Rectal smooth muscle tissue (tissue), 1 donor: Measurements from ENCODE around the gene SYCE1L.
"Not testable (repeated sequence)": the region's sequence is repeated elsewhere in the genome, so short reads cannot be mapped to it uniquely, and the experiment has no call there.

Experiments
- H3K27ac ChIP-seq: one replicate; pipeline ENCODE4 v1.7.0; 2013; ENCODE audit warnings: low read depth, low read length, inconsistent platforms
- H3K27me3 ChIP-seq: one replicate; pipeline ENCODE4 v1.7.0; 2013; ENCODE audit warnings: low read length; ENCODE audit not compliant: control insufficient read depth, insufficient read depth
- H3K36me3 ChIP-seq: one replicate; pipeline ENCODE4 v1.7.0; 2013; ENCODE audit warnings: low read length; ENCODE audit not compliant: control insufficient read depth, insufficient read depth
- H3K4me1 ChIP-seq: one replicate; pipeline ENCODE4 v1.7.0; 2013; ENCODE audit warnings: low read length; ENCODE audit not compliant: control insufficient read depth, insufficient read depth
- H3K4me3 ChIP-seq: one replicate; pipeline ENCODE4 v1.7.0; 2013; ENCODE audit warnings: low read length
- H3K9ac ChIP-seq: one replicate; pipeline ENCODE4 v1.7.0; 2013; ENCODE audit warnings: low read length

The SYCE1L gene

DNA sequence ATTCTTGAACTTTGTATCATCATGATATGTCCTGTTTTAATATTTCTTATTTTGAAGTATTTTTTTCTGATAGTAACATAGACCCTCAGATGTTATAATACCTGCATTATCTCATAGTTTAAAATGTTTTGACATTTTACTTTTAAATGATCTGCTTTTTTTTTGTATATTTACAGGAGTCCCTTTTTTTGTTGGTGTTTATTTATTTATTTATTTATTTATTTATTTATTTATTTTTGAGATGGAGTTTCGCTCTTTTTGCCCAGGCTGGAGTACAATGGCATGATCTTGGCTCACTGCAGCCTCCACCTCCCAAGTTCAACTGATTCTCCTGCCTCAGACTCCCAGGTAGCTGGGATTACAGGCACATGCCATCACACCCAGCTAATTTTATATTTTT, 12.9 kb upstream of the SYCE1L start:
- H3K27me3 ChIP-seq, H3K9ac ChIP-seq, H3K27ac ChIP-seq, H3K36me3 ChIP-seq, H3K4me1 ChIP-seq, H3K4me3 ChIP-seq: not testable (repeated sequence)

DNA sequence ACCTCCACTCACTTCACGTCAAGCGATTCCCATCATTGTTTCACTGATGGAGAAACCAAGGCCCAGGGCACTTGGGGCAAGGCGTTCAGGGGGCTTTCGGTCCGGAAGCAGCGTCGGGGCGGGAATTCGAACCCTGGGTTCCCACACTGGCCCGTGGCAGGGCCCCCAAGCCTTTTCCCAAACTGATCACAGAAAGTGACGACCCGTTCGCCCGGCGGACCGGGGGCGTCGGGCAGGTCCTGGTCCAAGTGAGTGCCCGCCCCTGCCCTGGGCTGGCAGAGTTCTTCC, 9.1 kb upstream of the SYCE1L start:
- Histone ChIP-seq H3K4me1 (peaks cover 5% of the 10 kb centered on the region), H3K4me3 (peak overlapping the region; percentile 99), H3K27ac (peak overlapping the region; percentile 99), H3K27me3 (no peaks in the 10 kb centered on the region), H3K9ac (peak overlapping the region; percentile 95), H3K36me3 (peaks cover 12% of the 10 kb centered on the region)

DNA sequence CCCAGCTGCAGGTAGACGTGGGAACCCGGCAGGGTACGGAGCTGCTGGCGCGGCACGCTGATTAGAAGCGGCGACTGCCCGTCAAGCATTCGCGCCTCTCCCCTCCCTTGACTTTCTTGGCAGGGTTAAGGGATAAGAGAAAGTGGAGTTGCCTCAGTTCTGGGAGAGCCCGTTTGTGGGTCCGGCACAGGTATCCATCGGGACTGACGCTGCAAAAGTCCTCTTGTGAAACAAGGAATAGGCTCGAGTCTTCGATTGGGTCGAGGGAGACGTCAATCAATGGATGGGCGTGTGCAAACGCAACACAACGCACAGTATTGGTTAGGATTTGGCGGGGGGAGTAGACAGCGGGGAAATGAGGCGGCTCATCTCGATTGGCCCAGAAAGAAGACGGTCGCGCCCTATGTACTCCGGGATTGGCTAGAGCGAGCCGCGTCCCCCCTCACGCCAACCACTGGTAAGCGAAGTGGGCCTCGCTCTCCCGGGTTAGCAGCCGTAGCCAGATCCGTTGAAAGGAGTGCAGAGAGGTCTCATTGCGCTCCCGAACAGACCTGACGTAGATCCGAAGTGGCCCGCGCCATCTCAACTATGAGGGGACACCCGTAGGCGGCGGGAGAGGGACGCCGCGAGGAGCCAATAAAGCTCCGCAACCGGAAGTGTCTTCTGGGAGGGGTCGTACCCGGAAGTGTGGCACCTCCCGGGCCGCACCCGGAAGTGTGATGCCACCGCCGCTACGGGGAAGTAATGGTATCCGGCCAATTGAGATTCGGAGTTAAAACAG, 8.5 kb upstream of the SYCE1L start, which contains the start of gene MON1B:
TSS of gene MON1B (plus strand) at position 713 of the 781 bp plus-strand sequence. CDS start 296 bp downstream, outside the sequence.
- Histone ChIP-seq H3K27ac (peak within 1 kb of the TSS; percentile 99), H3K36me3 (peaks cover 16% of the 10 kb centered on the region), H3K9ac (peak within 1 kb of the TSS; percentile 95), H3K4me3 (peak within 1 kb of the TSS; percentile 99), H3K4me1 (peaks cover 5% of the 10 kb centered on the region), H3K27me3 (no peaks in the 10 kb centered on the region)

- Histone ChIP-seq H3K4me1 (peaks cover 5% of the 10 kb centered on the region), H3K9ac (peak overlapping the region; percentile 50), H3K4me3 (peak overlapping the region; percentile 91), H3K27ac (peak overlapping the region; percentile 99), H3K36me3 (peaks cover 20% of the 10 kb centered on the region), H3K27me3 (no peaks in the 10 kb centered on the region)
These were observed 7.8 kb upstream of the SYCE1L start for GRCh38 chr16:77191259-77191969.

DNA sequence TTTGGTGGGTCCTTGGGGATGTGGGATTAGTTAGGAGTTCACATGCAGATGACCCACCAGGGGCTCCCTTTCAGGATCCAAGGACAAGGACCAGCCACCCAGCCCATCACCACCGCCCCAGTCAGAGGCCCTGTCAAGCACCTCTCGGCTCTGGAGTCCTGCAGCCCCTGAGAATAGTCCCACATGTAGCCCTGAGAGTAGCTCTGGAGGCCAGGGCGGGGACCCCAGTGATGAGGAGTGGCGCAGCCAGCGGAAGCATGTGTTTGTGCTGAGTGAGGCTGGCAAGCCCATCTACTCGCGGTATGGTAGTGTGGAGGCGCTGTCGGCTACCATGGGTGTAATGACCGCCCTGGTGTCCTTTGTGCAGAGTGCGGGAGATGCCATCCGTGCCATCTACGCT, 5.8 kb upstream of the SYCE1L start:
- peaks cover 30% of the 10 kb centered on the region for H3K36me3 ChIP-seq
- no peak overlapping the region for H3K4me3 ChIP-seq
- no peak overlapping the region for H3K9ac ChIP-seq
- H3K27me3 ChIP-seq = no peaks in the 10 kb centered on the region
- peaks cover 5% of the 10 kb centered on the region for H3K4me1 ChIP-seq
- H3K27ac ChIP-seq = no peak overlapping the region

- H3K4me3 ChIP-seq = no peak overlapping the region
- H3K9ac ChIP-seq = no peak overlapping the region
- no peak overlapping the region for H3K27ac ChIP-seq
- peaks cover 39% of the 10 kb centered on the region for H3K36me3 ChIP-seq
- no peaks in the 10 kb centered on the region for H3K27me3 ChIP-seq
- H3K4me1 ChIP-seq = peaks cover 5% of the 10 kb centered on the region
These were observed 4.6 kb upstream of the SYCE1L start for GRCh38 chr16:77194295-77195231.

DNA sequence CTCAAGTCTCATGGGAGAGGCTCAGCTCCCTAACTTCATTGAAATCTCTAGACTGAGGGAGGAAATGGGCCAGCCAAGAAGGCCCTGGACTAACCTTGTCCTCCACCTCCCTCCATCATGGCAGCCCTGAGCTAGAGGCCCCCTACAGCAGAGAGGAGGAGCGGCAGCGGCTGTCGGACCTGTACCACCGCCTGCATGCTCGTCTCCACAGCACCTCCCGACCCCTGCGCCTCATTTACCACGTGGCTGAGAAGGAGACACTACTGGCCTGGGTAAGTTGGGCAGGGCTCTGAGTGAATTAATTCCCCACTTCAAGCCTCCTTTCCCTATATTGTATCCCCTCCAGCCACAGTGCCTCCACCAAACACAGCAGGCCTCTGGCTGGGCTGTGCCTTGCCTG, 3.8 kb upstream of the SYCE1L start:
- H3K27me3 ChIP-seq = no peaks in the 10 kb centered on the region
- peaks cover 5% of the 10 kb centered on the region for H3K4me1 ChIP-seq
- no peak overlapping the region for H3K9ac ChIP-seq
- H3K36me3 ChIP-seq = peaks cover 39% of the 10 kb centered on the region
- H3K27ac ChIP-seq = no peak overlapping the region
- no peak overlapping the region for H3K4me3 ChIP-seq

DNA sequence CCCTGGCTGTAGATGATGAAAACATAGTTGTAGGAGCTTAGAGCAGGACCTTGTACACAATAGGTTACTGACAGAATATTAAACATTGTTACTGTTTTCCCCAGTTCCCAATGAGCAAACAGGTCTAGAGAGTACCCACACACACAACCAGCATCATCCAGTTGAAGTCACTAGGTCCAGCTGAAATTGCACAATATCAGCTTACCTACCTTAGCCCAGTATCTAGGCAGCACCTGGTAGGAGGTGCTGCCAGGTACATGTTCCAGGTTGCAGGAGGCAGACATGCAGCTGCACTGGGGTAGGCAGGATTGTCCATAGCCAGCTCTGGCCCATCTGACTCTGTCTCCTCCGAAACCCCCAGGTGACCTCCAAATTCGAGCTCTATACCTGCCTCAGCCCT, 1.5 kb upstream of the SYCE1L start:
- H3K27ac ChIP-seq = no peak overlapping the region
- H3K4me1 ChIP-seq = no peaks in the 10 kb centered on the region
- H3K27me3 ChIP-seq = no peaks in the 10 kb centered on the region
- H3K36me3 ChIP-seq = peaks cover 39% of the 10 kb centered on the region
- no peak overlapping the region for H3K9ac ChIP-seq
- no peak overlapping the region for H3K4me3 ChIP-seq

DNA sequence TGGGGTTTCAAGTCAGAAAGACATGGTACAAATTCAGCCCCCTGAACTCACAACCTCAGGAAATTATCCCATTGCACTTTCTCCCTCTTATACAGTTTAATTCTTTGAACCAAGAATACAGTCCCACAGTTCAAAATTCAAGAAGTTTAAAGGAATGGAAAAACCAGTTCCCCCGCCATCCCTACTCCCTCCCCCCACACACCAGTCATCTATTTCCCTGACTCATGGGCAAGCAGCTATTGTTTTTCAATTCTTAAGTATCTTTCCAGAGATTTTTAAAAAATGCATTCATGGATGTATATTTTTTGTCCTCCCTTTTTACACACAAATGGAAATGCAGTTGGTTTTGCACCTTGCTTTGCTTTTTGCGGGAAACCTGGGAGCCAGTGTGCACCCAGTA, 7.3 kb downstream of the SYCE1L start:
- H3K27me3 ChIP-seq = no peaks in the 10 kb centered on the region
- no peak overlapping the region for H3K27ac ChIP-seq
- H3K4me1 ChIP-seq = no peaks in the 10 kb centered on the region
- no peaks in the 10 kb centered on the region for H3K36me3 ChIP-seq
- no peak overlapping the region for H3K9ac ChIP-seq
- no peak overlapping the region for H3K4me3 ChIP-seq

- H3K36me3 ChIP-seq = no peaks in the 10 kb centered on the region
- no peaks in the 10 kb centered on the region for H3K4me1 ChIP-seq
- H3K4me3 ChIP-seq = no peak overlapping the region
- H3K27ac ChIP-seq = no peak overlapping the region
- H3K9ac ChIP-seq = no peak overlapping the region
- no peaks in the 10 kb centered on the region for H3K27me3 ChIP-seq
These were observed 7.8 kb downstream of the SYCE1L start for GRCh38 chr16:77207030-77207429.

DNA sequence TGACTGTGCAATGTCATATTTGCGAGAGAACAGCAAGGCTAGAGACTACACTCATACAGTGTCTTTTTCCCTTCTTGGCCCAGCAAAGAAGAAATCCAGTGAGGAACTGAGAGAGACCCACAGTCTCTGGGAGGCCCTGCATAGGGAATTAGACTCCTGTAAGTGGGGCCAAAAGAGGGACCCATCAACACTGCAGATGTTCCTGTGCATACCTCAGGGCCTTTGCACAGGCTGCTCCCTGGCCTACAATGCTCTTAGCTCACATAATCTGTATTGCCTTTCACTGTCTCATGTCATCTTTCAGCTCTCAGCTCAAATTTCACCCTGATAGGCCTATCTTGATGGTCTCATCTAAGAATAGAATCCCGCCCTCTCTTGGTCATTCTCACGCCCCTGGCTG, 9.2 kb downstream of the SYCE1L start:
- Histone ChIP-seq H3K9ac (no peak overlapping the region), H3K4me3 (no peak overlapping the region), H3K27ac (no peak overlapping the region), H3K27me3 (no peaks in the 10 kb centered on the region), H3K36me3 (no peaks in the 10 kb centered on the region), H3K4me1 (no peaks in the 10 kb centered on the region)
